Measurements from ENCODE around the gene SCRN1. TPM values are rescaled to one million over a fixed set of nuclear protein-coding genes. Genes with fewer than 3 reads are reported as not detected.

SCRN1 gene
- total RNA-seq, 1 donor from 2014 or later: 85.0 TPM

DNA sequence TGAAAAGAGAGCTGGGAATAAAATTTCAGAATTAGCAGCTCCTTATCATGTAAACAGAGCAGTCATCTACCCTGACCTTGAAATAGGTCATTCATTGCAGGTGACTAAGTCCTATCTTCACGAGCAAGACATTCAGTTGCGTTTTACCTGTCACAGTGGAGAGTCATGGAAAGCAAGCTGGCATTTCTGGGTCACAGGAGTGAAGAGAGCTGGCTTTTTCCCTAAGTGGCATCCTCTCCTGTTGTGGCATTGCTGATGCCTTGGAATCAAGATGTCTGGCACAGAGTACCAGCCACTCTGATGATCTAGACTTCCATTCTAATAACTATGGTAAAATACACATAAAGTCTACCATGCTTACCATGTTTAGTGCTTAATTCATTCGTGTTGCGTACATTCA, 70.8 kb downstream of the SCRN1 start:
- Mint-ChIP-seq H3K9me3 (no peaks in the 10 kb centered on the region), H3K27ac (no peak overlapping the region), H3K36me3 (peaks cover 23% of the 10 kb centered on the region), H3K27me3 (ENCODE audit: low read depth) (no peaks in the 10 kb centered on the region), H3K4me1 (peaks cover 2% of the 10 kb centered on the region), H3K4me3 (no peak overlapping the region)
- TF ChIP-seq, protein P1, sequence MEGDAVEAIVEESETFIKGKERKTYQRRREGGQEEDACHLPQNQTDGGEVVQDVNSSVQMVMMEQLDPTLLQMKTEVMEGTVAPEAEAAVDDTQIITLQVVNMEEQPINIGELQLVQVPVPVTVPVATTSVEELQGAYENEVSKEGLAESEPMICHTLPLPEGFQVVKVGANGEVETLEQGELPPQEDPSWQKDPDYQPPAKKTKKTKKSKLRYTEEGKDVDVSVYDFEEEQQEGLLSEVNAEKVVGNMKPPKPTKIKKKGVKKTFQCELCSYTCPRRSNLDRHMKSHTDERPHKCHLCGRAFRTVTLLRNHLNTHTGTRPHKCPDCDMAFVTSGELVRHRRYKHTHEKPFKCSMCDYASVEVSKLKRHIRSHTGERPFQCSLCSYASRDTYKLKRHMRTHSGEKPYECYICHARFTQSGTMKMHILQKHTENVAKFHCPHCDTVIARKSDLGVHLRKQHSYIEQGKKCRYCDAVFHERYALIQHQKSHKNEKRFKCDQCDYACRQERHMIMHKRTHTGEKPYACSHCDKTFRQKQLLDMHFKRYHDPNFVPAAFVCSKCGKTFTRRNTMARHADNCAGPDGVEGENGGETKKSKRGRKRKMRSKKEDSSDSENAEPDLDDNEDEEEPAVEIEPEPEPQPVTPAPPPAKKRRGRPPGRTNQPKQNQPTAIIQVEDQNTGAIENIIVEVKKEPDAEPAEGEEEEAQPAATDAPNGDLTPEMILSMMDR (IDR thresholded peaks at IDR 0.05; ENCODE audit: unreplicated experiment): no peak
- no peak for DNase-seq (ENCODE audit: low spot score in 2 of 2, unreplicated experiment in 2 of 2)

DNA sequence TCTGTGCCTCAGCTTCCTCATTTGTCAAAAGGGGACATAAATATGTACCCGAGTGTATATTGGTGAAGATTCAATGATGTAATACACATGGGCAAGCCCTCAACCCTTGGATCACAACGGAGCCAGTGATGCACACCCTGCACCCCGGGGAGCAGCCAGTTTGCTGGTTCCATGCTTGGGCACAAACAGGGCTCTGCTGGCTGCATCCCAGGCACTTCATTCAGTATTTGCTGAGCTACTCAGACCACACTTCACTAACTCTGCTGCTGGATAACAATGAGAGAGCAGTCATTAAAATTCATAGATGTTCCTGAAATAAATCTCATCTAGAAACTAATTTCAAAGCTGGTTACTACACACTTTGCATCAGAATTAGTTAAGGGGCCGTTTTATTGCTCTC, 72.0 kb downstream of the SCRN1 start:
- TF ChIP-seq, protein P1 (IDR thresholded peaks at IDR 0.05; ENCODE audit: unreplicated experiment): no peak
- H3K27me3 Mint-ChIP-seq (ENCODE audit: low read depth): no peaks in the 10 kb centered on the region
- H3K9me3 Mint-ChIP-seq: no peaks in the 10 kb centered on the region
- H3K4me3 Mint-ChIP-seq: no peak overlapping the region
- H3K27ac Mint-ChIP-seq: no peak overlapping the region
- H3K4me1 Mint-ChIP-seq: peaks cover 2% of the 10 kb centered on the region
- no peak for DNase-seq (ENCODE audit: low spot score in 2 of 2, unreplicated experiment in 2 of 2)
- H3K36me3 Mint-ChIP-seq: peaks cover 18% of the 10 kb centered on the region

DNA sequence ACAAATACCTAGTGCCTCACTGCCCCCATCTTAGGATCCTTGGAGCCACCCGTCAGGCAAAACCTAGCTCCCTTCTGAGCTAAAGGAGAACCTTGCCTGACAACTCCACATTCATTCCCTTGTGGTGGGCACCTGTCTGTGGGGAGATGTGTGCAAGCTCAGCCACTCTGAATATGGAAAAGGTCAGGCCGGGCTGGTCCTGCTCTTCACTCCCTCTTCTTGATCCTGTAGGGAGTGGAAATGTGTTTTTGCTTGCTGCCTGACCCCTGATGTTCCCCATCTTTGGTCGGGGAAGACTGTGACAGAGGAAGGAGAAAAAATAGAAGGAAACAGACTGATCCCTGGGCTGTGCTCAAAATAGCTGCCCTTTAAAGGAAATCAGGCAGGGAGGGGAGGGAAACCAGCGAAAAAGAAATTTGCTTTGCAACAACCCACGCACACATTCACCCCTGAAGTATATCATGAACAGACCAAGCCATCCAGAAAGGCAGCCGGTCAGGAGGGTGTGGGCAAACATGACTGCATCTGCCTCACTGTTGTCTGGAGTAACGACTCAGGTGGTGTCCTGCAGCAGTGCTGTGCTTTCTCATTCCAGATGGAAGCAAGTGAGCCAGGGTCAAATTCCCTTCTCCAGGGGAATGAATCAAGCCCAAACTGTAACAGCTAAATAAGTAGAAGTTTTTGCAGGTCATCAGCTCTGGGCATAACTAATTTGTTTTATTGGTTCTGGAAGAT, 74.0 kb downstream of the SCRN1 start:
- TF ChIP-seq, protein P1 (IDR thresholded peaks at IDR 0.05; ENCODE audit: unreplicated experiment): no peak
- DNase-seq (ENCODE audit: low spot score in 2 of 2, unreplicated experiment in 2 of 2): no peak
- no peak overlapping the region for H3K4me3 Mint-ChIP-seq
- H3K9me3 Mint-ChIP-seq: peaks cover 3% of the 10 kb centered on the region
- peaks cover 2% of the 10 kb centered on the region for H3K4me1 Mint-ChIP-seq
- no peaks in the 10 kb centered on the region for H3K27me3 Mint-ChIP-seq (ENCODE audit: low read depth)
- H3K27ac Mint-ChIP-seq: no peak overlapping the region
- H3K36me3 Mint-ChIP-seq: peaks cover 13% of the 10 kb centered on the region

DNA sequence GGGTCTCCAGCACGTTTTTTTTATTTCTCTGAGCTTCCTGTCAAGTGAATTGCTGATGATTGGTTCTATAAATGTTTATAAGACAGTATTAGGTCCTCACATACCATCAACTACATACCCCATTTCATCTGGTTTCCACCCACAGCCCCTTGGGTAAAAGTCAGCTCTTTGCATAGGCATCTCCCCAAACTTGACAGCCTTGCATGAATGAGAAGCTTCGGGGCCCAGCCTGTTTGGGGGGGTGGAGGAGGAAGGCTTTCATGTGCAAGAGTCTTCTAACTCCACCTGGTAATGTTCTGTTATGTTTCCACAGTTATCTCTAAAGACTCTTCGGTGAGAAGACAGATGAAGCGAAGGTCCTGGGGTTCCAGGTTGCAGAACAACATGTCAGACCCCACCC, 75.4 kb downstream of the SCRN1 start:
- no peak for DNase-seq (ENCODE audit: low spot score in 2 of 2, unreplicated experiment in 2 of 2)
- TF ChIP-seq, protein P1 (IDR thresholded peaks at IDR 0.05; ENCODE audit: unreplicated experiment): no peak
- Mint-ChIP-seq H3K27me3 (ENCODE audit: low read depth) (no peaks in the 10 kb centered on the region), H3K9me3 (peaks cover 8% of the 10 kb centered on the region), H3K4me1 (peaks cover 2% of the 10 kb centered on the region), H3K27ac (no peak overlapping the region), H3K4me3 (no peak overlapping the region), H3K36me3 (peaks cover 9% of the 10 kb centered on the region)

DNA sequence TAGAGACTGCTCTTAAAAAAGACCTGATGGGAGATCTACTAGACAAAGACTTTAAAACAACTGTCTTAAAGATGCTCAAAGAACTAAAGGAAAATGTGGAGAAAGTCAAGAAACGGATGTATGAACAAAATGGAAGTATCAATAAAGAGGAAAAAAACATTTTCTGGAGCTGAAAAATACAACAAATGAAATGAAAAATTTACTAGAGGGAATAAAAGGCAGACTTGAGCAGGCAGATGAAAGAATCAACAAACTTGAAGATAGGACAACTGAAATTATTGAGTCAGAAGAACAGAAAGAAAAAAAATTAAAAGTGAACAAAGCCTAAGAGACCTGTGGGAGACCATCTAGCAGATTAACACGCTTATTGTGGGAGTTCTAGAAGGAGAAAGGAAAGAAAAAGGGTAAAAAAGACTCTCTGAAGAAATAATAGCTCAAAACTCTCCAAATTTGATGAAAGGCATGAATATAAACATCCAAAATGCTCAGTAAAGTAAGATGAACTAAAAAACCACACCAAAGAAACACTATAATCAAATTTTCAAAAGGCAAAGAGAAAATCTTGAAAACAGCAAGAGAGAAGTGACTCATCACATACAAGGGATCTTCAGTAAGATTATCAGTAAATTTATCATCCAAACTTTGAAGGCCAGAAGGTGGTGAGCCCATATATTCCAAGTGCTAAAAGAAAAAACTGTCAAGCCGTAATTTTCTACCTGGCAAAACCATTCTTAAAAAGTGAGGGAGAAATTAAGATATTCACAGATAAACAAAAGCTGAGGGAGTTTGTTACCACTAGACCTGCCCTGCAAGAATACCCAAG, 83.2 kb downstream of the SCRN1 start:
- Mint-ChIP-seq H3K4me3 (no peak overlapping the region), H3K9me3 (peaks cover 54% of the 10 kb centered on the region), H3K36me3 (peaks cover 52% of the 10 kb centered on the region), H3K27ac (no peak overlapping the region), H3K4me1 (no peaks in the 10 kb centered on the region), H3K27me3 (ENCODE audit: low read depth) (no peaks in the 10 kb centered on the region)
- TF ChIP-seq, protein P1 (IDR thresholded peaks at IDR 0.05; ENCODE audit: unreplicated experiment): no peak
- no peak for DNase-seq (ENCODE audit: low spot score in 2 of 2, unreplicated experiment in 2 of 2)

Measured in mesothelial cell of epicardium (in vitro differentiated cells).